Measurements from ENCODE around the gene CRIM1. TPM values are rescaled to one million over a fixed set of nuclear protein-coding genes. Genes with fewer than 3 reads are reported as not detected.

The CRIM1 gene
- total RNA-seq, 1 experiment from 2014 or later = 133 TPM

DNA sequence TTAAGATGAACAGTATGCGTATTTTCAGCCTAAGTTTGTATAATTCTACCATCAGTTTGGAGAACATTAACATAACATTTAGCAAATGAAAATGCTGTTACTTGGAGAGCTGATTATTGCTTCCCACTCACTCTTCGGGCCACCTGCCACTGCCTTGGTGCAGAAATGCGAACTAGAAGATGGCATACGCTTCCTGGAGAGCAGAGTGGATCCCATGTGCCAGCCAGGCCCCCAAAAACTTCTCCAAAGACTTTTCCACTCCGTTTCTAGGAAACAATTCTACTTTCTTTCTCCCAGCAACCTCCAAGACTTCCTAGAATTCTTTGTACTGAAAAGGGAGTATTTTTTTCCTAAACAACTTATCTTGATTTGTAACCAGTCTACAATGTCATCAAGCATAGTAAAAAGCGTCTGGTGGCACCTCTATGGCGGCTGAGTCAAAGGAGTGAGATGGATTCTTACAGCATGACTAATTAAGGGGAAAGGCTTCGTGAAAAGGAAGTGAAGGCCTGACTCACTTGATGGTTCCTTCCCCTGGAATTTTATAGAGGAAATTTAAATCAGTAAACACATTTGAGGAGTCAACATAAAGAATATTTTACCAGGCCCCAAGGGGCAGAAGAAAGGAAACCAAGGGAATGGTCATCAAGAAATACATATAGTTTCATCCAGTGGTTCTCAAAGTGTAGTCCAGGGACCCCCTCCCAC, 205.8 kb downstream of the CRIM1 start:
- Histone ChIP-seq H2AFZ (no peak overlapping the region), H3K4me1 (replicated peaks; ENCODE audit: insufficient read depth) (peaks cover 49% of the 10 kb centered on the region), H3K79me2 (ENCODE audit: low read depth) (peaks cover 40% of the 10 kb centered on the region), H4K20me1 (ENCODE audit: insufficient read depth) (no peaks in the 10 kb centered on the region), H3K27ac (peak overlapping the region; percentile 99), H3K27me3 (ENCODE audit: insufficient read depth, low read depth) (no peaks in the 10 kb centered on the region), H3F3A (ENCODE audit: insufficient read depth, low read depth) (peaks cover 40% of the 10 kb centered on the region), H3K36me3 (ENCODE audit: low read depth) (peaks cover 23% of the 10 kb centered on the region; the same call in 1 of the 2 replicates), H3K4me3 (peak overlapping the region; percentile 30; the same call in 1 of the 2 replicates), H3K9me2 (ENCODE audit: insufficient read depth) (no peaks in the 10 kb centered on the region), H3K4me2 (peak overlapping the region; percentile 82), H3K9me3 (ENCODE audit: insufficient read depth, low read depth) (no peaks in the 10 kb centered on the region)
- TSS peak; percentile 26 for BruUV-seq (replicated peaks)
- ChIA-PET CTCF (interaction anchor here (1.4 kb wide), 1 partner anchor 103 kb away, joined by 7 read pairs; no protein-coding TSS in a partner anchor), POLR2A (ENCODE audit: unreplicated experiment) (no interaction called here)
- intact Hi-C loops (cut with micrococcal nuclease; ENCODE audit: unreplicated experiment) = loop anchor here (2.0 to 5.0 kb wide), 6 partner anchors 36 to 229 kb away; partner anchors contain the start of genes CRIM1 and FEZ2
- peak; percentile 69 to 99 for DNase-seq
- no peak for TF ChIP-seq EZH2 (IDR thresholded peaks at IDR 0.05; ENCODE audit: low read depth)
- TF ChIP-seq, protein P1, sequence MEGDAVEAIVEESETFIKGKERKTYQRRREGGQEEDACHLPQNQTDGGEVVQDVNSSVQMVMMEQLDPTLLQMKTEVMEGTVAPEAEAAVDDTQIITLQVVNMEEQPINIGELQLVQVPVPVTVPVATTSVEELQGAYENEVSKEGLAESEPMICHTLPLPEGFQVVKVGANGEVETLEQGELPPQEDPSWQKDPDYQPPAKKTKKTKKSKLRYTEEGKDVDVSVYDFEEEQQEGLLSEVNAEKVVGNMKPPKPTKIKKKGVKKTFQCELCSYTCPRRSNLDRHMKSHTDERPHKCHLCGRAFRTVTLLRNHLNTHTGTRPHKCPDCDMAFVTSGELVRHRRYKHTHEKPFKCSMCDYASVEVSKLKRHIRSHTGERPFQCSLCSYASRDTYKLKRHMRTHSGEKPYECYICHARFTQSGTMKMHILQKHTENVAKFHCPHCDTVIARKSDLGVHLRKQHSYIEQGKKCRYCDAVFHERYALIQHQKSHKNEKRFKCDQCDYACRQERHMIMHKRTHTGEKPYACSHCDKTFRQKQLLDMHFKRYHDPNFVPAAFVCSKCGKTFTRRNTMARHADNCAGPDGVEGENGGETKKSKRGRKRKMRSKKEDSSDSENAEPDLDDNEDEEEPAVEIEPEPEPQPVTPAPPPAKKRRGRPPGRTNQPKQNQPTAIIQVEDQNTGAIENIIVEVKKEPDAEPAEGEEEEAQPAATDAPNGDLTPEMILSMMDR (conservative IDR thresholded peaks at IDR 0.05) = no peak

- H3K79me2 ChIP-seq (ENCODE audit: low read depth) = peaks cover 41% of the 10 kb centered on the region
- no peaks in the 10 kb centered on the region for H4K20me1 ChIP-seq (ENCODE audit: insufficient read depth)
- no peaks in the 10 kb centered on the region for H3K9me3 ChIP-seq (ENCODE audit: insufficient read depth, low read depth)
- H3F3A ChIP-seq (ENCODE audit: insufficient read depth, low read depth) = peaks cover 40% of the 10 kb centered on the region
- DNase-seq = peak in 1 of 2 experiments; percentile 78
- no peaks in the 10 kb centered on the region for H3K27me3 ChIP-seq (ENCODE audit: insufficient read depth, low read depth)
- H2AFZ ChIP-seq = no peak overlapping the region
- TF ChIP-seq, protein P1 (conservative IDR thresholded peaks at IDR 0.05) = no peak
- no peak for TF ChIP-seq EZH2 (IDR thresholded peaks at IDR 0.05; ENCODE audit: low read depth)
- H3K27ac ChIP-seq = peak overlapping the region; percentile 99
- ChIA-PET POLR2A (ENCODE audit: unreplicated experiment) (interaction anchor here (0.6 to 1.3 kb wide), 5 partner anchors 12 to 224 kb away, joined by 5 to 20 read pairs (median 6); no protein-coding TSS in a partner anchor), CTCF (interaction anchor here (1.4 kb wide), 1 partner anchor 102 kb away, joined by 7 read pairs; no protein-coding TSS in a partner anchor)
- peak overlapping the region; percentile 82 for H3K4me2 ChIP-seq
- BruUV-seq (replicated peaks) = no TSS peak
- H3K4me3 ChIP-seq = peak overlapping the region; percentile 50; the same call in 1 of the 2 replicates
- peaks cover 24% of the 10 kb centered on the region; the same call in 1 of the 2 replicates for H3K36me3 ChIP-seq (ENCODE audit: low read depth)
- intact Hi-C loops (cut with micrococcal nuclease; ENCODE audit: unreplicated experiment) = loop anchor here (5.0 kb wide), 5 partner anchors 35 to 230 kb away; partner anchors contain the start of genes CRIM1 and FEZ2
- peaks cover 49% of the 10 kb centered on the region for H3K4me1 ChIP-seq (replicated peaks; ENCODE audit: insufficient read depth)
- no peaks in the 10 kb centered on the region for H3K9me2 ChIP-seq (ENCODE audit: insufficient read depth)
These were observed 206.7 kb downstream of the CRIM1 start for GRCh38 chr2:36562240-36562639.

DNA sequence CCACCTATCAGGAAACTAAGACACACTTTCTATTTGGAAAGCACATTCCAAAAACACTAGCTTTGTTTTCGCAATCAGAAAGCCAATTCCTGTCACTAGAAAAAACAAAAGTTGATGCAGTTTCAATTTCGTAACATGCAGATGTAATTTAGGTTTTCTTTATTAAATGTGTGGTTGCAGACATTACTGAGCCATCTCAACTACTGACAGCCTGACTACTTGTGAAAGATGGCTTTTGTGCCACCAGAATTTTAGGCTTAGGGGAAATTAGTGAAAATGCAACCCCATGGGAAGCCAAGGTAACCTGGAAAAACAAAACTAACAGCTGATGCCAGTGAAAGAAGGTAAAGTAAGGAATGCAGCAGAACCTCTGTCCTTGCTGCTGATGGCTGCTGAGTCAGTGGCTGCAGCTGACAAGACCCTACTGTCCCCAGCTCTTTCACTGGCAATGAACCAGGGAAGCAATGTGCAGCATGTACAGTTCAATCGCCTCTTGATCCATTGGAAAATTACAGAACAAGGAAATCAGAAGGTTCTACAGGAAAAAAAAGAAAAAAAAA, 207.5 kb downstream of the CRIM1 start:
- POLR2A ChIA-PET (ENCODE audit: unreplicated experiment) = interaction anchor here (0.6 to 1.3 kb wide), 6 partner anchors 13 to 225 kb away, joined by 5 to 20 read pairs (median 6); no protein-coding TSS in a partner anchor
- H3K79me2 ChIP-seq (ENCODE audit: low read depth) = peaks cover 43% of the 10 kb centered on the region
- no peaks in the 10 kb centered on the region for H3K9me2 ChIP-seq (ENCODE audit: insufficient read depth)
- CTCF ChIA-PET = interaction anchor here (0.7 to 1.4 kb wide), 2 partner anchors 97 to 101 kb away, joined by 7 to 8 read pairs; no protein-coding TSS in a partner anchor
- H3K36me3 ChIP-seq (ENCODE audit: low read depth) = peaks cover 24% of the 10 kb centered on the region; the same call in 1 of the 2 replicates
- H3K4me2 ChIP-seq = peak overlapping the region; percentile 82
- no peak for TF ChIP-seq EZH2 (IDR thresholded peaks at IDR 0.05; ENCODE audit: low read depth)
- TF ChIP-seq, protein P1 (conservative IDR thresholded peaks at IDR 0.05) = no peak
- H3K27ac ChIP-seq = peak overlapping the region; percentile 99
- no peaks in the 10 kb centered on the region for H4K20me1 ChIP-seq (ENCODE audit: insufficient read depth)
- no peaks in the 10 kb centered on the region for H3K27me3 ChIP-seq (ENCODE audit: insufficient read depth, low read depth)
- BruUV-seq (replicated peaks) = no TSS peak
- H3K4me1 ChIP-seq (replicated peaks; ENCODE audit: insufficient read depth) = peaks cover 53% of the 10 kb centered on the region
- no peak overlapping the region for H2AFZ ChIP-seq
- DNase-seq = peak; percentile 46 to 88
- H3K9me3 ChIP-seq (ENCODE audit: insufficient read depth, low read depth) = no peaks in the 10 kb centered on the region
- intact Hi-C loops (cut with micrococcal nuclease; ENCODE audit: unreplicated experiment) = loop anchor here (5.0 kb wide), 5 partner anchors 34 to 231 kb away; partner anchors contain the start of genes CRIM1 and FEZ2
- H3F3A ChIP-seq (ENCODE audit: insufficient read depth, low read depth) = peaks cover 40% of the 10 kb centered on the region
- peak overlapping the region; percentile 50; the same call in 1 of the 2 replicates for H3K4me3 ChIP-seq

Measured in PC-9 (cell line).